ENCODE results near the gene UBE3B. TPM values are rescaled to one million over a fixed set of nuclear protein-coding genes. Genes with fewer than 3 reads are reported as not detected.

The UBE3B gene
- total and polyA plus RNA-seq, 2 donors (not counting 1 experiment from before 2014, with no cell fraction given) = 27.2 to 52.1 TPM

- no peak for DNase-seq
- Histone ChIP-seq H3K27ac (ENCODE audit: low read length in 2 of 2) (no peak overlapping the region), H4K20me1 (ENCODE audit: control insufficient read depth, insufficient read depth, low read length, poor library complexity, severe bottlenecking) (peaks cover 51% of the 10 kb centered on the region), H3K9ac (ENCODE audit: low read length) (no peak overlapping the region), H3K4me1 (ENCODE audit: control insufficient read depth in 2 of 2, insufficient read depth in 2 of 2, low read length in 2 of 2) (peaks cover 8 to 11% of the 10 kb centered on the region in 2 donors), H3K9me3 (ENCODE audit: control extremely low read depth in 1 of 3, control insufficient read depth in 2 of 3, insufficient read depth in 1 of 3, low read length in 2 of 3) (no peaks in the 10 kb centered on the region), H3K36me3 (replicated peaks in 1 of 2; ENCODE audit: control extremely low read depth in 1 of 2, control insufficient read depth in 1 of 2, extremely low read depth in 1 of 2, insufficient read depth in 2 of 2, low read length in 1 of 2) (peaks cover 1 to 26% of the 10 kb centered on the region in 2 experiments), H3K4me2 (replicated peaks; ENCODE audit: low read depth, low read length, poor library complexity, severe bottlenecking) (no peak overlapping the region), H3K27me3 (replicated peaks in 1 of 4; ENCODE audit: control extremely low read depth in 1 of 4, control insufficient read depth in 3 of 4, insufficient read depth in 4 of 4, low read length in 3 of 4) (no peaks in the 10 kb centered on the region), H3K4me3 (ENCODE audit: control extremely low read depth in 1 of 5, extremely low read depth in 1 of 5, insufficient read depth in 1 of 5, low read depth in 2 of 5, low read length in 4 of 5) (no peak overlapping the region), H2AFZ (ENCODE audit: insufficient read depth, low read depth, low read length, poor library complexity, severe bottlenecking) (no peak overlapping the region), H3K79me2 (ENCODE audit: control insufficient read depth, insufficient read depth, low read length) (peaks cover 79% of the 10 kb centered on the region)
- Mint-ChIP-seq H3K27ac (no peak overlapping the region), H3K27me3 (no peaks in the 10 kb centered on the region), H3K9me3 (ENCODE audit: insufficient read depth) (no peaks in the 10 kb centered on the region), H3K4me3 (no peak overlapping the region), H3K4me1 (peaks cover 21% of the 10 kb centered on the region)
- no peak for ATAC-seq (ENCODE audit: low read depth)
- WGBS (ENCODE audit: insufficient coverage) = 60% methylated on average over 11 of the region's 14 CpGs
- TF ChIP-seq, protein P1, sequence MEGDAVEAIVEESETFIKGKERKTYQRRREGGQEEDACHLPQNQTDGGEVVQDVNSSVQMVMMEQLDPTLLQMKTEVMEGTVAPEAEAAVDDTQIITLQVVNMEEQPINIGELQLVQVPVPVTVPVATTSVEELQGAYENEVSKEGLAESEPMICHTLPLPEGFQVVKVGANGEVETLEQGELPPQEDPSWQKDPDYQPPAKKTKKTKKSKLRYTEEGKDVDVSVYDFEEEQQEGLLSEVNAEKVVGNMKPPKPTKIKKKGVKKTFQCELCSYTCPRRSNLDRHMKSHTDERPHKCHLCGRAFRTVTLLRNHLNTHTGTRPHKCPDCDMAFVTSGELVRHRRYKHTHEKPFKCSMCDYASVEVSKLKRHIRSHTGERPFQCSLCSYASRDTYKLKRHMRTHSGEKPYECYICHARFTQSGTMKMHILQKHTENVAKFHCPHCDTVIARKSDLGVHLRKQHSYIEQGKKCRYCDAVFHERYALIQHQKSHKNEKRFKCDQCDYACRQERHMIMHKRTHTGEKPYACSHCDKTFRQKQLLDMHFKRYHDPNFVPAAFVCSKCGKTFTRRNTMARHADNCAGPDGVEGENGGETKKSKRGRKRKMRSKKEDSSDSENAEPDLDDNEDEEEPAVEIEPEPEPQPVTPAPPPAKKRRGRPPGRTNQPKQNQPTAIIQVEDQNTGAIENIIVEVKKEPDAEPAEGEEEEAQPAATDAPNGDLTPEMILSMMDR (IDR thresholded peaks at IDR 0.05) = no peak
- no peak for TF ChIP-seq EZH2 (IDR thresholded peaks at IDR 0.05; ENCODE audit: borderline replicate concordance, insufficient read depth, low read depth, low read length, poor library complexity, severe bottlenecking)
- POLR2A ChIA-PET = no interaction called here
- intact Hi-C loops (cut with micrococcal nuclease) = no loop called here
- CTCF ChIA-PET = interaction anchor here (1.0 to 1.2 kb wide), 2 partner anchors 9 to 33 kb away, joined by 3 to 4 read pairs; no protein-coding TSS in a partner anchor
Observed at GRCh38 chr12:109462868-109463692, 14.4 kb upstream of the UBE3B start.

- ATAC-seq (ENCODE audit: low read depth) = no peak
- 40% methylated on average over 1 of the region's 5 CpGs for WGBS (ENCODE audit: insufficient coverage)
Observed at GRCh38 chr12:109463756-109464155, 13.7 kb upstream of the UBE3B start.

More at GRCh38 chr12:109463756-109464155, 13.7 kb upstream of the UBE3B start:
- ChIA-PET POLR2A (no interaction called here), CTCF (interaction anchor here (1.0 kb wide), 1 partner anchor 34 kb away, joined by 3 read pairs; no protein-coding TSS in a partner anchor)
- Histone ChIP-seq H3K9ac (ENCODE audit: low read length) (no peak overlapping the region), H3K27ac (ENCODE audit: low read length in 2 of 2) (no peak overlapping the region), H3K79me2 (ENCODE audit: control insufficient read depth, insufficient read depth, low read length) (peaks cover 85% of the 10 kb centered on the region), H3K27me3 (replicated peaks in 1 of 4; ENCODE audit: control extremely low read depth in 1 of 4, control insufficient read depth in 3 of 4, insufficient read depth in 4 of 4, low read length in 3 of 4) (no peaks in the 10 kb centered on the region), H2AFZ (ENCODE audit: insufficient read depth, low read depth, low read length, poor library complexity, severe bottlenecking) (no peak overlapping the region), H3K9me3 (ENCODE audit: control extremely low read depth in 1 of 3, control insufficient read depth in 2 of 3, insufficient read depth in 1 of 3, low read length in 2 of 3) (no peaks in the 10 kb centered on the region), H4K20me1 (ENCODE audit: control insufficient read depth, insufficient read depth, low read length, poor library complexity, severe bottlenecking) (peaks cover 51% of the 10 kb centered on the region), H3K4me2 (replicated peaks; ENCODE audit: low read depth, low read length, poor library complexity, severe bottlenecking) (no peak overlapping the region), H3K4me1 (ENCODE audit: control insufficient read depth in 2 of 2, insufficient read depth in 2 of 2, low read length in 2 of 2) (peaks cover 8 to 11% of the 10 kb centered on the region in 2 donors), H3K36me3 (replicated peaks in 1 of 2; ENCODE audit: control extremely low read depth in 1 of 2, control insufficient read depth in 1 of 2, extremely low read depth in 1 of 2, insufficient read depth in 2 of 2, low read length in 1 of 2) (peaks cover 0 to 30% of the 10 kb centered on the region in 2 experiments), H3K4me3 (ENCODE audit: control extremely low read depth in 1 of 5, extremely low read depth in 1 of 5, insufficient read depth in 1 of 5, low read depth in 2 of 5, low read length in 4 of 5) (no peak overlapping the region)
- Mint-ChIP-seq H3K4me3 (no peak overlapping the region), H3K4me1 (peaks cover 21% of the 10 kb centered on the region), H3K27me3 (no peaks in the 10 kb centered on the region), H3K27ac (no peak overlapping the region), H3K9me3 (ENCODE audit: insufficient read depth) (no peaks in the 10 kb centered on the region)
- DNase-seq = no peak
- TF ChIP-seq, protein P1 (IDR thresholded peaks at IDR 0.05) = no peak
- no peak for TF ChIP-seq EZH2 (IDR thresholded peaks at IDR 0.05; ENCODE audit: borderline replicate concordance, insufficient read depth, low read depth, low read length, poor library complexity, severe bottlenecking)
- intact Hi-C loops (cut with micrococcal nuclease) = no loop called here

All from B cell (primary cell).